ENCODE data around the gene GPR143. TPM values are rescaled to one million over a fixed set of nuclear protein-coding genes. Genes with fewer than 3 reads are reported as not detected.

GPR143 gene
- total RNA-seq, 6 experiments from 2014 or later, result not detected

GRCh38 chrX:9687899-9688298 lies 77.7 kb downstream of the GPR143 start:
- Mint-ChIP-seq H3K4me1 (ENCODE audit: low read depth) (no peaks in the 10 kb centered on the region), H3K9me3 (no peaks in the 10 kb centered on the region), H3K27ac (no peak overlapping the region), H3K36me3 (ENCODE audit: low read depth) (peaks cover 5% of the 10 kb centered on the region; the same call in 1 of the 2 replicates), H3K27me3 (ENCODE audit: insufficient read depth) (peaks cover 2% of the 10 kb centered on the region; the same call in 1 of the 2 replicates), H3K4me3 (no peak overlapping the region)
- TF ChIP-seq CTCF (IDR thresholded peaks at IDR 0.05), result no peak
- DNase-seq, result no peak

- H3K4me3 Mint-ChIP-seq, result no peak overlapping the region
- H3K9me3 Mint-ChIP-seq, result no peaks in the 10 kb centered on the region
- no peak overlapping the region for H3K27ac Mint-ChIP-seq
- H3K36me3 Mint-ChIP-seq (ENCODE audit: low read depth), result peaks cover 8% of the 10 kb centered on the region
- no peak for DNase-seq
- peaks cover 2% of the 10 kb centered on the region; the same call in 1 of the 2 replicates for H3K27me3 Mint-ChIP-seq (ENCODE audit: insufficient read depth)
- TF ChIP-seq CTCF (IDR thresholded peaks at IDR 0.05), result no peak
- peaks cover 19% of the 10 kb centered on the region for H3K4me1 Mint-ChIP-seq (ENCODE audit: low read depth)
These were observed 82.3 kb downstream of the GPR143 start for GRCh38 chrX:9683350-9683749.

GRCh38 chrX:9682861-9683260 lies 82.8 kb downstream of the GPR143 start:
- Mint-ChIP-seq H3K36me3 (ENCODE audit: low read depth) (peaks cover 12% of the 10 kb centered on the region), H3K27me3 (ENCODE audit: insufficient read depth) (no peaks in the 10 kb centered on the region), H3K27ac (no peak overlapping the region), H3K4me1 (ENCODE audit: low read depth) (peaks cover 23% of the 10 kb centered on the region), H3K4me3 (no peak overlapping the region), H3K9me3 (no peaks in the 10 kb centered on the region)
- DNase-seq, result no peak
- no peak for TF ChIP-seq CTCF (IDR thresholded peaks at IDR 0.05)

- no peak overlapping the region for H3K27ac Mint-ChIP-seq
These were observed 83.2 kb downstream of the GPR143 start for GRCh38 chrX:9682456-9682855.

GRCh38 chrX:9681422-9681821 lies 84.2 kb downstream of the GPR143 start:
- no peaks in the 10 kb centered on the region for H3K9me3 Mint-ChIP-seq
- peaks cover 24% of the 10 kb centered on the region for H3K36me3 Mint-ChIP-seq (ENCODE audit: low read depth)

More at GRCh38 chrX:9682456-9682855, 83.2 kb downstream of the GPR143 start:
- Mint-ChIP-seq H3K27me3 (ENCODE audit: insufficient read depth) (no peaks in the 10 kb centered on the region), H3K4me1 (ENCODE audit: low read depth) (peaks cover 27% of the 10 kb centered on the region), H3K36me3 (ENCODE audit: low read depth) (peaks cover 16% of the 10 kb centered on the region), H3K4me3 (no peak overlapping the region), H3K9me3 (no peaks in the 10 kb centered on the region)
- peak; percentile 4 for DNase-seq
- peak; percentile 48 for TF ChIP-seq CTCF (IDR thresholded peaks at IDR 0.05)

More at GRCh38 chrX:9681422-9681821, 84.2 kb downstream of the GPR143 start:
- no peak for DNase-seq
- Mint-ChIP-seq H3K4me1 (ENCODE audit: low read depth) (peaks cover 37% of the 10 kb centered on the region), H3K27ac (peak overlapping the region; percentile 60), H3K4me3 (no peak overlapping the region), H3K27me3 (ENCODE audit: insufficient read depth) (no peaks in the 10 kb centered on the region; the same call in 1 of the 2 replicates)
- no peak for TF ChIP-seq CTCF (IDR thresholded peaks at IDR 0.05)

Data from HFFc6 (cell line).